Heart left ventricle (tissue), 13 donors: ENCODE measurements around the gene CEP63.

Source experiments
- CTCF ChIP-seq, 12 donors: fragments of 200-600 bp; sonication (generic) in 4 of 12; IDR thresholded peaks; one replicate each; pipeline versions ENCODE4 v1.5.0 to v1.8.0; 2018 to 2022; ENCODE audit warnings: antibody characterized with exemption in 12 of 12, mild to moderate bottlenecking in 5 of 12
- POLR2A ChIP-seq, 2 donors: fragments of 450-650 bp; IDR thresholded peaks; one replicate each; pipeline ENCODE4 v1.6.1; 2017; ENCODE audit warnings: antibody characterized with exemption in 2 of 2, mild to moderate bottlenecking in 2 of 2, moderate library complexity in 2 of 2
- donor health status: ischemic (EF 13 %, LVEDD 7.1; RV severe dilation, severe dysfunction).
- donor health status: DM: no; HTN: yes; CAD: no.
- donor health status: DM: no; HTN: no; CAD: no.
- donor health status: ischemic (EF 25% LVEDD 6.9; RV normal size, moderate dysfunction).
- donor health status: ischemic (EF 25% LVEDD 5.7; RV mildly dilated, moderate dysfunction).
- donor health status: ischemic (EF 35%, LVEDD 5.7; RV mildly dilated, moderate dysfunction).
- donor health status: nonischemic (EF 11% LVEDD 7.7; RV severe dilation, severe dysfunction).
- donor health status: DM: yes; HTN: yes; CAD: no.
- donor health status: PGD.
- donor health status: ischemic (EF 29% LVEDD 5.4; RV normal size, mild dysfunction).
- donor health status: nonischemic (EF 23%, LVEDD 6.1; RV moderate dilation, normal function).

GRCh38 chr3:134610432-134611385, 124.9 kb downstream of the CEP63 start:
- TF ChIP-seq CTCF (IDR thresholded peaks at IDR 0.05) (no peak), POLR2A (IDR thresholded peaks at IDR 0.05) (no peak)
